Stomach smooth muscle (tissue), 2 donors: ENCODE data around the gene CNGA1.

ENCODE experiments used
- H3K27ac ChIP-seq: one replicate; pipeline ENCODE4 v1.7.0; 2013; ENCODE audit warnings: mild to moderate bottlenecking, low read length, inconsistent platforms
- H3K27me3 ChIP-seq, 2 donors: one replicate each; pipeline ENCODE4 v1.7.0; 2013; ENCODE audit warnings: low read length in 2 of 2; ENCODE audit not compliant: insufficient read depth in 2 of 2, control insufficient read depth in 1 of 2
- H3K36me3 ChIP-seq, 2 donors: one replicate each; pipeline ENCODE4 v1.7.0; 2013; ENCODE audit warnings: low read length in 2 of 2; ENCODE audit not compliant: control insufficient read depth in 2 of 2, insufficient read depth in 2 of 2
- H3K4me1 ChIP-seq: one replicate; pipeline ENCODE4 v1.7.0; 2013; ENCODE audit warnings: low read length; ENCODE audit not compliant: control insufficient read depth, insufficient read depth
- H3K4me3 ChIP-seq, 2 donors: one replicate each; pipeline ENCODE4 v1.7.0; 2013; ENCODE audit warnings: low read length in 2 of 2
- H3K9ac ChIP-seq, 2 donors: one replicate each; pipeline ENCODE4 v1.7.0; 2013; ENCODE audit warnings: low read length in 2 of 2, mild to moderate bottlenecking in 1 of 2
- H3K9me3 ChIP-seq, 2 donors: one replicate each; pipeline ENCODE4 v1.7.0; 2013; ENCODE audit warnings: low read length in 2 of 2; ENCODE audit not compliant: control insufficient read depth in 2 of 2
- donor health status: healthy.
- donor health status: Pancreatic carcinoma.

The CNGA1 gene

DNA sequence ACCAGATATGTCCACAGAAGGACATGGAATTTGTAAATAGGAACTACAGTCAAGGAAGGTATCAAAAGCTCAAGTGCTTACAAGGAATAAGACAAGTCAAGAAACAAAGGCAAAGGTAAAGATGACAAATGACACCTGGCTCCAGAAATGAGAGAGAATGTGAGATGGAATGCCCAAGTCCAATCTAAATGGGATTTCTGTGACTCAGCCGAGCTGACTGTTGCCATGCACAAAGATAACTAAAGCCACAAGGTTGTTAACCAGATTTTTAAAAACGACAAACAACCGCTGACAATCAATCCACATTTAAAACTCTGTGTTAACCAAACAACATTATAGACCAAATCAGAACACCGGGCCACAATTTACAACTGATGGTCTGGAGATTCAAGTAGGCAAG, 103.2 kb downstream of the CNGA1 start:
- no peaks in the 10 kb centered on the region for H3K27me3 ChIP-seq
- no peaks in the 10 kb centered on the region for H3K9me3 ChIP-seq
- H3K27ac ChIP-seq: no peak overlapping the region
- H3K4me1 ChIP-seq: peaks cover 6% of the 10 kb centered on the region
- H3K9ac ChIP-seq: peak overlapping the region; percentile 84 to 89
- H3K4me3 ChIP-seq: peak overlapping the region; percentile 93 to 94
- peaks cover 0 to under 1% of the 10 kb centered on the region in 2 donors for H3K36me3 ChIP-seq

DNA sequence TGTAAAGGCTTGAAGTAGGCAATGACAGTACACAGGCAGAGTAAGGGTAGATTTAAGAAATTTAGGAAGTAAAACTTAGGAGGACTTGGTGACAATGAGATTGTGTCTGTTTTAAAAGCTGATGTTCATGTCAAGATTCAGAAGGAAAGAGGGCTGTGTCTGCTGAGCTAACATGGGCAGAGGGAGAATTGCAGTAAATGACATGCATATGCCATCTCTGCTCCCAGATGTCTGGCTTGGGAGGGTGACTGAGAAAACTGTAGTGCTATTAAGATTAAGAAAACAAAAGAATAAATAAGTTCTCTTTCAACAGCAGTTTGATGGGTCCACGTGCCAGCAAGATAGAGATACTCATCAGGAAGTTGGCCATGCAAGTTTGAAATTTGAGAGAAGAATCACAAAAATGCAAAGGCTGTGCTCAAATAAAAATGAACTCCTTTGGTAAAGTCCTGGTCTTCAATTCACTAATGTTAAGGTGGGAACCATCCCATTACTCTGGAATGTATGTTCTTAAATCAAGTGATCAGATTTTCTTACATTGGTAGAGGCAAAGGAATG, 109.3 kb downstream of the CNGA1 start:
- H3K9me3 ChIP-seq: no peaks in the 10 kb centered on the region
- no peak overlapping the region for H3K4me3 ChIP-seq
- no peak overlapping the region for H3K9ac ChIP-seq
- H3K27ac ChIP-seq: no peak overlapping the region
- H3K36me3 ChIP-seq: peaks cover 3% of the 10 kb centered on the region in 2 donors
- H3K27me3 ChIP-seq: no peaks in the 10 kb centered on the region
- no peaks in the 10 kb centered on the region for H3K4me1 ChIP-seq

DNA sequence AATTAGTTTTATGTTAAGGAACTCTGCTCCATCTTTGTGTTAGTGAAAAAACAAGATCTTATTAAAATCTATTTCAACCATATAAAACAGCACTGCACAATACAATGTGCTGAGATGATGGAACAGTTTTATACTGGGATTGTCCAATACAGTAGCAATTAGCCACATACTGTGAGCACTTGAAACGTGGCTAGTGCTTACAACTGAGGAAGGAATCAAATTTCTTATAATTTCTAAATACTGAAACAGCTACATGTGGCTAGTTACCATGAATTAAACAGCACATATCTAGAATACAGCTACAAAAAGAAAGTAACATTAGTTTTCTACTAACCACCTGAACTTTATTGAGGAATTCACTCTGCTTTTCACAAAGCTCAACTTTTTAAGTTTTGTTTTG, 116.8 kb downstream of the CNGA1 start:
- no peak overlapping the region for H3K27ac ChIP-seq
- H3K4me1 ChIP-seq: no peaks in the 10 kb centered on the region
- no peaks in the 10 kb centered on the region for H3K27me3 ChIP-seq
- peaks cover 8 to 32% of the 10 kb centered on the region in 2 donors for H3K36me3 ChIP-seq
- H3K9ac ChIP-seq: no peak overlapping the region
- H3K4me3 ChIP-seq: no peak overlapping the region
- no peaks in the 10 kb centered on the region for H3K9me3 ChIP-seq

DNA sequence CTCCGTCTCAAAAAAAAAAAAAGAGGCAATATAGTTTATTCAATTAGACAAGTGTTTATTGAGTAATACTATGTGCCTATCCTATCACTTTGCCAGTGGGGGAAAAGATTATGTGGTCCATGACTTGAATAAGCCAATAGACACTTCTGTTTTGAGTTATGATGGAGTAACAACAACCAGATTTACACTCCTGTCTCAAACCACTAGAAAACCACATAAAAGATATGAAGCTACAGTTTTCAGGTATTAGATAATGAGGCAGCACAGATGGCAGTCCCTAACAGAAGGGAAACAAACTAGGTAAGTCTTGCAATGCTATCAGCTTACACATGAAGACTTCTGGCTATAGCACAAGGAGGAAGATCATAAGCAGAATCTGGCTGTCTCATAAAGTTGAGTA, 124.6 kb downstream of the CNGA1 start:
- H3K4me1 ChIP-seq: no peaks in the 10 kb centered on the region
- no peaks in the 10 kb centered on the region for H3K9me3 ChIP-seq
- H3K4me3 ChIP-seq: no peak overlapping the region
- H3K27ac ChIP-seq: no peak overlapping the region
- no peak overlapping the region for H3K9ac ChIP-seq
- H3K27me3 ChIP-seq: no peaks in the 10 kb centered on the region
- peaks cover 8 to 35% of the 10 kb centered on the region in 2 donors for H3K36me3 ChIP-seq
